ENCODE measurements around the gene RASIP1.
"Not testable (repeated sequence)": the region's sequence is repeated elsewhere in the genome, so short reads cannot be mapped to it uniquely, and the experiment has no call there.

Gene RASIP1

GRCh38 chr19:48740164-48740972 lies at the start of gene RASIP1:
RASIP1 (minus strand) TSS chr19:48740610; CDS start chr19:48740282, 328 bp downstream.
- no peak for DNase-seq

GRCh38 chr19:48787331-48787730 lies 46.9 kb upstream of the RASIP1 start:
- DNase-seq = not testable (repeated sequence)

- DNase-seq = not testable (repeated sequence)
Observed at GRCh38 chr19:48786422-48786821, 46.0 kb upstream of the RASIP1 start.

DNA sequence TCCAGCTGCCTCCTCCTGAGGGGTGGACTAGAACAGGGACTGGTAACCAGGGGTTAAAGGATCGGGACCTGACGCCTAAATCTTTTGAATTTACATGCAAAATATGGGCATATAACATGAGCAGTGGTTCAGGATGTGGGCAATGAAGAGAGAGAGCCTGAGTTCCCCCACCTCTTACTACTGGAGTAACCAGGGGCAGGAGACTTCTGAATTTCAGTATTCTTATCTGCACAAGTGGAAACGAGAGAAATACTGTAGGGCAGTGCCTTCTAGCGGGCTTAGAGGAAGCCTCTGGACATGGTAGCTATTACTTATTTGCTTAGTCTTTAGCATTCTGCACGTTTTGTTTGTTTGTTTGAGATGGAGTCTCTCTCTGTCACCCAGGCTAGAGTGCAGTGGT lies 44.1 kb upstream of the RASIP1 start:
- no peak for DNase-seq

DNA sequence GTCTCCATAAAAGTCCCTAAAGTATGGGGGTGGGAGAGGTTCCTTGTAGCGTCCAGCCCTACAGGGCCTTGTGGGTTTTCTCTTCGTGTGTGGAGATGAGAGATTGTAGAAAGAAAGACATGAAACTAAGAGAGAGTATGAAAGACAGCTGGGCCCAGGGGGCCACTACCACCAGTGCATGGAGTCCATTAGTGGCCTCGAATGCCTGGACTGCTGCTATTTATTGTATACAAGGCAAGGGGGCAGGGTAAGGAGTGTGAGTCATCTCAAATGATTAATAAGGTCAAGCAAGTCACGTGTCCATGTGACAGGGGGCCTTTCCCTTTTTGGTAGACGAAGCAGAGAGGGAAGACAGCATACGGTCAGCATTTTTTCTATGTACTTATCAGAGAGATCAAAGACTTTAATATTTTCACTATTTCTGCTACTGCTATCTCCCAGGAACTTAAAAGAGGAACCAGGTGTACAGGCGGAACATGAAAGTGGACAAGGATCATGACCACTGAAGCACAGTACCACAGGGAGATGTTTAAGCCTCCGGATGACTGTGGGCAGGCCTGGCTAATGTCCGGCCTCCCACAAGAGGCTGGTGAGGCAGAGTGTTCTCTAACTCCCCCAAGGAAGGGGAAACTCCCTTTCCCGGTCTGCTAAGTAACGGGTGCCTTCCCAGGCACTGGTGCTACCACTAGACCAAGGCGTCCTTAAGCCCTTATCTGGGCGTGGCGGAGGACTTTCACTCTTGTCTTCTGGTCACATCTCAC lies 40.4 kb upstream of the RASIP1 start:
- DNase-seq = no peak

DNA sequence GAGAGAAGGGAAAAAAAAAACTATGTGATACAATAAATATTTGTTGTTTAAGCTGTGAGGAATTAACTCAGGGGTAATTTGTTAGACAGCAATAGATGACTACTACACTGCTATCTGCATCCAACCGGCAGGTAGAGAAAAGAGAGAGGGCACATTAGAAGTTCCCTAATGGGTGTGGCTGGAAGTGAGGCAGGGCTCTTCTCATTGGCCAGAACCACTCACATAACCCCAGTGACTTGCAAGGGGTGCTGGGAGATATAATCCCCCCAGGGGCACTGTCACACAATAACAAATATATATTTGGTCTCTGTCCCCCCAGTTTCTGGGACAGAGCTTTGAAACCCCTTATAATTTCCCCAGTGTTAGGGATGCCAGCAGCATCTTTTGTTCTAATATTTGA lies 39.2 kb upstream of the RASIP1 start:
- no peak for DNase-seq

- DNase-seq = no peak
Observed at GRCh38 chr19:48777720-48778119, 37.3 kb upstream of the RASIP1 start.

DNA sequence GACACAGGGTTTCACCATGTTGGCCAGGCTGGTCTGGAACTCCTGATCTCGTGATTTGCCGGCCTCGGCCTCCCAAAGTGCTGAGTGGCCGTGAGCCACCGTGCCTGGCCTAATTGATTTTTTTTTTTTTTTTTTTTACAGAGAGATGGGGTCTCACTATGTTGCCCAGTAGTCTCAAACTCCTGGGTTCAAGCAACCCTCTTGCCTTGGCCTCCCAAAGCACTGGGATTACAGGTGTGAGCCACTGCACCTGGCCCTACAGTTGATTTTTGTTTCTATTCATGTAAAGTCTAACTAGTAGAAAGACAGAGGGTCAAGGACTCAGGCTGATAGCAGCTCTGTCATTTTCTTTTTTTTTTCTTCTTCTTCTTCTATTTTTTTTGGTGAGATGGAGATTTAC lies 36.7 kb upstream of the RASIP1 start:
- DNase-seq = no peak

GRCh38 chr19:48772503-48772953 lies 32.1 kb upstream of the RASIP1 start:
- DNase-seq = no peak

- no peak for DNase-seq
Observed at GRCh38 chr19:48770734-48771472, 30.5 kb upstream of the RASIP1 start.

GRCh38 chr19:48770266-48770665 lies 29.9 kb upstream of the RASIP1 start:
- DNase-seq = no peak

DNA sequence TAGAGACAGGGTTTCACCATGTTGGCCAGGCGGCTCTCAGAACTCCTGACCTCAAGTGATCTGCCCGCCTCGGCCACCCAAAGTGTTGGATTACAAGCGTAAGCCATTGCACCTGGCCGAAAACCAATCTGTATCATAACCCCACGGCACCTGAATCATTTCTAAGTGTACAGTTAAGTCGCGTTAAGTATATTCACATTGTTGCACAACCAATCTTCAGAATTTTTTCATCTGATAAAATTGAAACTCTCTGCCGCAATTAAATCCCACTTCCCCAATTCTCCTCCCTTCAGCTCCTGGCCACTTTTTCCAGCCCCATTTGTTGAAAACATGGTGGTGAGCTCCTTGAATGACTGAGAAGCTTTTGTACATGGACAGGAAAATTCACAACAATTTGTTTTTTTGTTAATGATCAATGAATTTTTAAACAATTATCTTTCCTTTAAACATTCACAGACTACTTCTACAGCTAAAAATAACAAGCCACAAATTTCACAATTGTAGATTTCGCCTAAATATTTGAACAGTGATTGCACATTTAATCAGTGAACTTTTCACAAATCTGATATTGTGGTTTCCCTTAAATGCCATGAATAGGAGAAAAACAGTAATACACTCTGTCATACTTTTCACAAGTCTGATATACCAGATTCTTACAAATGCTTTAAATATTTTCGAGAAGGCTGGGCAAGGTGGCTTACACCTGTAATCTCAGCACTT lies 28.7 kb upstream of the RASIP1 start:
- peak; percentile 14 for DNase-seq

DNA sequence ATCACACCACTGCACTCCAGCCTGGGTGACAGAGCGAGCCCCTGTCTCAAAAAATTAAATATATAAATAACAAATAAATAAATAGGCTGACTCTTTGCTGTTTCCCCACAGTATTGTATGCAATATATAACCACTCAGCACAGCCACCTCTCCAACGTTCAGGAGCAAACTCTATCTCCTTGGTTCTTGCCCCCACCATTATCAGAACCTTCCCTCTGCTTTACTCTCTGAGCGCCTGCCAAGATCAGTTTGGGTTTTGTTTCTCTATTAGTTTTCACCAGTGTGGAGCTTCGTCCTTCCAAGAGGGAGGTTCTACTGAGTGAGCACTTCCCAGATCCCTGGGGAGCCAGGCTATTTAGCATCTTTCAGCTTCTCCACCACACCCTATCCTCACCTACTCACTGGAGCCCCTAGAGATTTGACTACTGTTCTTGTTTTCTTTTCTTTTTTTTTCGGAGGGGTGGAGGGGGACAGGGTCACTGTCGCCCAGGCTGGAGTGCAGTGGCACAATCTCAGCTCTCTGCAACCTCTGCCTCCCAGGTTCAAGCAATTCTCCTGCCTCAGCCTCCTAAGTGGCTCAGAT lies 27.9 kb upstream of the RASIP1 start:
- not testable (repeated sequence) for DNase-seq

GRCh38 chr19:48765816-48766215 lies 25.4 kb upstream of the RASIP1 start:
- DNase-seq = not testable (repeated sequence)

GRCh38 chr19:48760504-48761205 lies 20.2 kb upstream of the RASIP1 start:
- DNase-seq = no peak

DNA sequence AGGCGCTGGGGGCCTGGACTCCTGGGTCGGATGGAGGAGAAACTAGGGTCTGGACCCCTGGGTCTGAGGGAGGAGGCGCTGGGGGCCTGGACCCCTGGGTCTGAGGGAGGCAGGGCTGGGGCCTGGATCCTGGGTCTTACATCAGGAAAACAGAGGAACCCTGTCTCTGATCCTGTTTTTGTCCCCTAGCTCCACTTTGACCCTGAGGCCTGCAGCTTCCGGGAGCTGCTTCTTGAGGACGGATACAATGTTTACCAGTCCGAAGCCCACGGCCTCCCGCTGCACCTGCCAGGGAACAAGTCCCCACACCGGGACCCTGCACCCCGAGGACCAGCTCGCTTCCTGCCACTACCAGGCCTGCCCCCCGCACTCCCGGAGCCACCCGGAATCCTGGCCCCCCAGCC lies 17.3 kb upstream of the RASIP1 start:
- no peak for DNase-seq

DNA sequence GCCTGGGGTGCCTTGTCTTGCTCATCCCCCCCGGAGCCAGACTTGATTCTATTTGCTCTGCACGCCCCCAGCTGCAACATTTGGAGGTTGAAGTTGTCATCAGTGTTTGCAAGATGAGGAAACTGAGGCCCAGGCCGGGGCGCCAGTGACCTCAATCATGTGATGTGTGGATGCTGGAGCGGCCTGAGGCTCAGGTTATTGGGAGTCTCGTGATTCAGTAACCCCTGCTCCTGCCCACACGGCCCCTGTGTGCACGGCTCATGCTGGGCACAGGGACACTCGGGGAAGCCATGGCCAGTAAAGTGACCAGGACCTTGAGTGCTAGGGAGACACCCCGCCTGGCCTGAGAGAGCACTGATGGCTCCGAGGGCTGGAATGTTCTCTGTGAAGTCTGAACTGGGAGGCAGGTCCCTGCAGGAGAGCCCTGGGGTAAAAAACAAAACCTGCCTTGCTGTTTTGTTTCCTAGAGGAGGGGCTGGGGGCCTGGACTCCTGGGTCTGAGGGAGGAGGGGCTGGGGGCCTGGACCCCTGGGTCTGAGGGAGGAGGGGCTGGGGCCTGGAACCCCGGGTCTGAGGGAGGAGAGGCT lies 16.8 kb upstream of the RASIP1 start:
- DNase-seq = no peak

GRCh38 chr19:48756686-48757085 lies 16.3 kb upstream of the RASIP1 start:
- no peak for DNase-seq

GRCh38 chr19:48756212-48756611 lies 15.8 kb upstream of the RASIP1 start:
- no peak for DNase-seq

DNA sequence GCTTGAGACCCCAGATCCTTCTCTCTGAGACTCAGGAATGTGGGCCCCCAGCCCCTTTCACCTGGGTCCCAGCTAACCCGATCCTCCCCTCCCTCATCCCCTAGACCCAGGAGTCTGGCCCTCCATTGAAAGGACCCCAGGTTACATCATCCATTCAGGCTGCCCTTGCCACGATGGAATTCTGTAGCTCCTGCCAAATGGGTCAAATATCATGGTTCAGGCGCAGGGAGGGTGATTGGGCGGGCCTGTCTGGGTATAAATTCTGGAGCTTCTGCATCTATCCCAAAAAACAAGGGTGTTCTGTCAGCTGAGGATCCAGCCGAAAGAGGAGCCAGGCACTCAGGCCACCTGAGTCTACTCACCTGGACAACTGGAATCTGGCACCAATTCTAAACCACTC lies 15.4 kb upstream of the RASIP1 start:
- DNase-seq = no peak

DNA sequence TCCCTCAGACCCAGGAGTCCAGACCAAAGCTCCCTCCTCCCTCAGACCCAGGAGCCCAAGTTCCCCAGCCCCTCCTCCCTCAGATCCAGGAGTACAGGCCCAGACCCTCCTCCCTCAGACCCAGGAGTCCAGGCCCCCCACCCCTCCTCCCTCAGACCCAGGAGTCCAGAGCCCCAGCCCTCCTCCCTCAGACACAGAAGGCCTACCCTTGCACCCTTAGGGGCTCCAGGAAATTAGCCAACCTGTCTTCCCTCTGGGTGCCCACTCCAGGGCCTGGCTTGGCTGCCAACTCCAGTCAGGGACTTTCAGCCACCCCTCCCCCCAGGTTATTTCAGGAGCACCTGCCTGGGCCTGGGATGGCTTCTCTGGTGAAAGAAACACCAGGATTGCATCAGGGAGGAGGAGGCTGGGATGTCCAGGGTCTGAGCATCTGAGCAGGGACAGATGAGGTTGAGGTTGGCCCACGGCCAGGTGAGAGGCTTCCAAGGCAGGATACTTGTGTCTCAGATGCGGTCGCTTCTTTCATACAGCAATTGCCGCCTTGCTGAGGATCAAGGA lies 14.8 kb upstream of the RASIP1 start, which contains the start of gene FGF21:
Gene FGF21 (plus strand): TSS at position 441 of the 558 bp plus-strand sequence. CDS start 713 bp downstream, outside the sequence.
- DNase-seq = no peak

All from GF-D8 (cell line).